Nephron progenitor cell (in vitro differentiated cells): ENCODE data around the gene MKX.

Source experiments
- DNase-seq: peaks from one replicate; pipeline ENCODE4 v3.0.0; 2021
- H3K27ac Mint-ChIP-seq: 2 replicates; pipeline ENCODE4 v1.8.0; 2021; ENCODE audit warnings: mild to moderate bottlenecking, moderate library complexity, mixed read lengths
- H3K27me3 Mint-ChIP-seq: 2 replicates; pipeline ENCODE4 v1.8.0; 2021; ENCODE audit warnings: mild to moderate bottlenecking, low read depth, mixed read lengths; ENCODE audit not compliant: poor library complexity
- H3K36me3 Mint-ChIP-seq: 2 replicates; pipeline ENCODE4 v1.8.0; 2021; ENCODE audit warnings: low read depth, mixed read lengths
- H3K4me1 Mint-ChIP-seq: 2 replicates; pipeline ENCODE4 v1.8.0; 2021; ENCODE audit warnings: mixed read lengths
- H3K4me3 Mint-ChIP-seq: 2 replicates; pipeline ENCODE4 v1.8.0; 2021; ENCODE audit warnings: mild to moderate bottlenecking, moderate library complexity, mixed read lengths
- H3K9me3 Mint-ChIP-seq: 2 replicates; pipeline ENCODE4 v1.8.0; 2021; ENCODE audit warnings: mild to moderate bottlenecking, moderate library complexity, mixed read lengths
- CTCF ChIP-seq: fragments of 200-600 bp; sonication (generic); IDR thresholded peaks from 2 replicates; pipeline ENCODE4 v1.5.0; 2021; ENCODE audit warnings: antibody characterized with exemption

The MKX gene

GRCh38 chr10:27744802-27745731 lies 552 bp downstream of the MKX start:
- no peak for DNase-seq
- no peak overlapping the region for H3K27ac Mint-ChIP-seq
- peaks cover 4% of the 10 kb centered on the region for H3K9me3 Mint-ChIP-seq
- no peaks in the 10 kb centered on the region for H3K36me3 Mint-ChIP-seq
- H3K4me1 Mint-ChIP-seq, result peaks cover 36% of the 10 kb centered on the region
- peak overlapping the region; percentile 74 for H3K4me3 Mint-ChIP-seq
- TF ChIP-seq CTCF, result no peak
- H3K27me3 Mint-ChIP-seq, result peaks cover 96% of the 10 kb centered on the region

DNA sequence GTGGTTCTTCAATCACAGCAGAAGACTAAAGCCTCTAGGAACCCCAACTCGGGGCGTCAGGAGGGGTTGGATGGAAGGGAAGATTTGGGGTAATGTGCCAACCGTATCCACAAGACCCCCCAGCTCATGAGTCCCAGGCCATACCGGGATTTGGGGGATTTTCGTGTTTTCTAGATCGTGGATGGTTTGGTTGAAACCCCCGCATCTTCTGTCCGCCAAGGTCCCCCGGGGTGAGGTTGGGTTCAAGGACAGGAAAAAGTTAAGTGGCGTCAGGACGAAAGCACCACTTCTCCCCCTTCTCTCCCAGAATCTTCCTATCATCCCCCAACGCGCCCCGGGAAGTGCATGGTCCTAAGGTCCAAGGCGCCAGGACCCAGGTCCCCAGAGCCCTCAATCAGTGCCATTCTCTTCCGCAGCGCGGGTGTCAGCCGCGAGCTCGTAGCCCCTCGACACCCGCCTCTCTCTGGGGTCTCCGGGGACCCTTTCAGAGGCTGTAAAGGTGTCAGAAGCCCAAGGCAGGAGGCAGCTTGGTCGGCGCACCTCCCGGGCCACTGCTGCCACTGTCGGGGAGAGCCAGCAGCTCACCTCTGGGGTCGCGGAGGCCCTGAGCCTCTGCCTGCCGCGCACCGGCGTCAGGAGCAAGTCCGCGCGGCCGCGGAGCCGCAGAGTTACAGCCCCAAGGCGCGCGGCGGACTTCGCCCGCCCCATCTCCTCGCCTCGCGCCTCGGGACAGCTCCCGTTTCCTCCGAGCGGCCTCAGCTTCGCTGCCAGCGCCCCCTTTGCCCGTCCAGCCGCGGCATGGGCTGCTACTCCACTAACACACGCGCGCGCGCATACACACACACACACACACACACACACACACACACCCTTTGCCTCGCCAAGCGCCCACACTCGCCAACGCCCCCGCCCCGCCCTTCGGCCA lies 1.5 kb downstream of the MKX start:
- Mint-ChIP-seq H3K36me3 (no peaks in the 10 kb centered on the region), H3K27me3 (peaks cover 91% of the 10 kb centered on the region), H3K9me3 (peaks cover 4% of the 10 kb centered on the region), H3K4me3 (peak overlapping the region; percentile 74), H3K4me1 (peaks cover 36% of the 10 kb centered on the region), H3K27ac (no peak overlapping the region)
- no peak for TF ChIP-seq CTCF
- peak; percentile 71 for DNase-seq

- Mint-ChIP-seq H3K27me3 (peaks cover 86% of the 10 kb centered on the region), H3K36me3 (no peaks in the 10 kb centered on the region), H3K9me3 (peaks cover 4% of the 10 kb centered on the region), H3K4me1 (peaks cover 36% of the 10 kb centered on the region), H3K27ac (no peak overlapping the region), H3K4me3 (peak overlapping the region; percentile 75)
- DNase-seq, result peak; percentile 59
- no peak for TF ChIP-seq CTCF
These were observed 2.4 kb downstream of the MKX start for GRCh38 chr10:27743012-27743876.

DNA sequence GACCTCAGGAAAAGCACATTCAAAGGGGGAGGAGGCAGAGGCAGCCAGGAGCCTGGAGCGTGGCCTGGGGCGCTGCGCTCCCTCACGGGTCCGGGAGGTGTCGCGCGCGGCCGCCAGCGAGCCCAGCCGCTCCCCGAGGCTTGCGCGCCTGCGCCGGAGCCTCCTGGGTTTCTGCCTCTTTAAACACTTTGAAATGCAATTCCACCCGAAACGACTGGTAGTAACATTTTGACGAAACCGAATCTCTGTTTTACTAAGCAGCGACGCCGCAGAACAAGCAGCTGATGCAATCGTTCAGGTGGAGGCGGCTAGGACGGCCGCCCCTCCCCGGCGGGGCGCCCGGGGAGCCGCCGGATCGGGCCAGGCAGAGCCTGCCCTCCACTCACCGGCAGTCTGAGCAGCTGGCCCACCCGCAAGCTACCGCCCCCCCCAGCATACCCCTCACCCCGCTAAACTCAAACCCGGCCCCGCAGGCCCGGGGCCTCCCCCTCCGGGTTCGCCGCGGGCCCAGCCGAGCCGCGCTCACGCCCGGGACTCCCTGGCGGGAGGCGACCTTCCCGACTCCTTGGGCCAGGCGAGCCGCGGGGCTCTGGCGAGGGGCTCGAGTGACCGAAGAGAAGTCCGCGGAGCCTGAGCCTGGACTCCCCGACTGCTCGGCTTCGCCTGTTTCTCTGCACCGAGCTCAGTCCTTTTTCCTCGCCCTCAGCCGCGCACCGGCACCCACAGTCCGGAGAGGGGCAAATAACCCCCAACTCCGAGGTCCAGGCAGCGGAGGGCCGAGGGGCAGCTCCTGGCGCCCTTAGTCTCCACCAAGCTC lies 3.2 kb downstream of the MKX start:
- Mint-ChIP-seq H3K4me3 (peak overlapping the region; percentile 80), H3K9me3 (peaks cover 4% of the 10 kb centered on the region), H3K27me3 (peaks cover 80% of the 10 kb centered on the region), H3K4me1 (peaks cover 36% of the 10 kb centered on the region), H3K36me3 (no peaks in the 10 kb centered on the region), H3K27ac (no peak overlapping the region)
- peak; percentile 85 for DNase-seq
- peak; percentile 75 for TF ChIP-seq CTCF
